HepG2 (cell line): Measurements from ENCODE around the gene KNCN. TPM values are rescaled to one million over a fixed set of nuclear protein-coding genes. Genes with fewer than 3 reads are reported as not detected.

Experiments used
- FOSL1 ChIP-seq: sonication (generic); formaldehyde crosslinking; IDR thresholded peaks from 2 replicates; pipeline ENCODE4 v1.9.0; 2021; ENCODE audit warnings: missing genetic modification reagents, borderline replicate concordance
- NFAT5 ChIP-seq: sonication (generic); formaldehyde crosslinking; IDR thresholded peaks from 2 replicates; pipeline ENCODE4 v1.4.0; 2020; ENCODE audit warnings: missing genetic modification reagents
- RERE ChIP-seq: IDR thresholded peaks from 2 replicates; pipeline ENCODE4 v1.6.1; 2016; ENCODE audit warnings: low read depth, missing genetic modification reagents, missing compliant biosample characterization
- ZNF687 ChIP-seq: sonication (generic); formaldehyde crosslinking; IDR thresholded peaks from 2 replicates; pipeline ENCODE4 v1.5.1; 2020; ENCODE audit warnings: mild to moderate bottlenecking, missing genetic modification reagents, moderate library complexity
- polyA plus RNA-seq, 8 experiments: library from polyadenylated mRNA; depleted of rRNA in 3 of 8; stranded (reverse) in 7 of 8; unstranded in 1 of 8; fragments of >200 nt; fragmentation: Illumina TruSeq in 4 of 8; extraction: Trizol in 4 of 8; gene quantifications; 2 replicates each; pipeline versions ENCODE4 v1.2.1 to v1.2.3, GENCODE V29; 2011 to 2016; ENCODE audit warnings: low read depth in 4 of 8, missing spikeins in 1 of 8, mixed read lengths in 1 of 8; ENCODE audit not compliant: insufficient read depth in 1 of 8
- total RNA-seq, 5 experiments: library from RNA; depleted of rRNA; stranded (reverse); fragments of >200 nt; fragmentation: Illumina TruSeq; extraction: Trizol; gene quantifications; 2 replicates each; pipeline ENCODE4 v1.2.3, GENCODE V29; 2016; ENCODE audit warnings: low read depth in 1 of 5

The KNCN gene
- total and polyA plus RNA-seq, 2 of the 13 experiments (the other 11 are each of a cell fraction or from before 2014, with no cell fraction given), result not detected

GRCh38 chr1:46544561-46545240 lies 6.7 kb downstream of the KNCN start (continued):
- TF ChIP-seq RERE (CRISPR knock-in tag), result no peak
- TF ChIP-seq FOSL1, result no peak
- TF ChIP-seq NFAT5, result no peak
- TF ChIP-seq ZNF687 (CRISPR knock-in tag), result no peak
